ENCODE data around the gene PALD1.

Gene PALD1

GRCh38 chr10:70458329-70459060 is 20.1 kb upstream of the PALD1 start:
- no peak for DNase-seq

DNA sequence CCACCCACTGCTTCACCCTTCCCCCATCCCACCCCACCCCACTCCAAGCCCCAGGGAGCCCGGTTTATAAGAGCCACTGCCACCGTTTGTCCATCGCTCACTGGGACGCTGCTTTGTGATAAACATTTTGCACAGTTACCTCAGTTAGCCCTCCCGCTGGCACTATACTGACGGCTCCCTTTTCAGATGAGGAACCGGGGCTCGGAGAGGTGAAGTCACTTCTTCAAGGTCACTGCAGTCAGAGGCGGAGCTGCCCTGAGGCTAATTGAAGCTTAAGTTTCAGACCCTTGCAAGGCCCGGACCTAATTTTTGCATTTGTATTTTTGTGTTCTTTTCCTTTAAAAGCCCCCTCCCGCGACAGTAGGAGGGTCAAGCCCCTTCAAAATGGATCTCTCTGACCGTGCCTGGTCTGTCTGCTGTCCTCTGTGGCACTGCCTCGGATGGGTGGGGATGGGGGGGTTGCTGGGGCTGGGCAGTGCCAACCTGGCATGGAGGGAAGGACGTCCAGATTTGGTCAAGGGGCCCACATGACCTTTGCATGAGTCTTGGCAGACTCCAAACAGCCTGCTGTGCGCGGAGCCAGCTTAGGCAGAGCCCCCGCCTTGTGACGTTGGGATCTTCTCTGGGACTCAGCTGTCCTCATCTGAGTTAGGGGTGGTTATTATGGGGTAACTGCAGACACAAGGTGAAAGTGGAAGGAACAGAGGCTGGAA is 19.4 kb upstream of the PALD1 start:
- no peak for DNase-seq

DNA sequence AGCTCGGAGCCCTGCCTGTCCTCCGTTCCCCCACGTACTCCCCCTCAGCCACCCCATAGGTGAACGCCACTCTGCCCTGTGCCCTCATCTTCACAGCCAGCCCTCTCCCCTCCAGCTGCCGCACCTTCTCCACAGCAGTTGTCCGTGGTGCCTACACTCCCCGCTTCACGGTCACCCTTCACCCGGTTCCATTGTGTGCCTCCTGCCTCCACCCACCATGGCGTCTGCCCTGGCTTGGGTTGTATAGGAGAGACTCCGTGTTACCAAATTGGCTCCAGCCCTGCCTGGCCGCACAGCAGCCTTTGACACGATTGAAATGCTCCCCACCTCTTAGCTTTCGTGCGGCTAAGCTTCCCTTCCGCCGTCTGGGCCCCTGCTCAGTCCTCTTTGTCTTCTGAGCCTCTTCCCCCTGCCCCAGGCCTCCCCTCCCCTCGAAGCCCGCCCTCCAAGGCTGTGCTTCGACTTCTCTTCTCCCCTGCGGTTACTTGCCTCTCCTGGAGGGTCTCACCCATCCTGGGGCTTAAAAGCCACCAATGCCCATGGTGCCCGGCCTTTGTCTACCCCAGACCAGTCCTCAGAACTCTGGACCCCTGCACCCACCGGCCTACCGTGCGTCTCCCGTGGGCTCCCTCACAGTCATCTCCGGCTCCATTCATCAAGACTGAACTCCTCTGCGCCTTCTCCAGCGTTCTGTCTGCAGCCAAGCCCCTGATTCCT is 18.6 kb upstream of the PALD1 start:
- DNase-seq, result no peak

GRCh38 chr10:70461397-70462348 is 16.9 kb upstream of the PALD1 start:
- DNase-seq, result no peak

DNA sequence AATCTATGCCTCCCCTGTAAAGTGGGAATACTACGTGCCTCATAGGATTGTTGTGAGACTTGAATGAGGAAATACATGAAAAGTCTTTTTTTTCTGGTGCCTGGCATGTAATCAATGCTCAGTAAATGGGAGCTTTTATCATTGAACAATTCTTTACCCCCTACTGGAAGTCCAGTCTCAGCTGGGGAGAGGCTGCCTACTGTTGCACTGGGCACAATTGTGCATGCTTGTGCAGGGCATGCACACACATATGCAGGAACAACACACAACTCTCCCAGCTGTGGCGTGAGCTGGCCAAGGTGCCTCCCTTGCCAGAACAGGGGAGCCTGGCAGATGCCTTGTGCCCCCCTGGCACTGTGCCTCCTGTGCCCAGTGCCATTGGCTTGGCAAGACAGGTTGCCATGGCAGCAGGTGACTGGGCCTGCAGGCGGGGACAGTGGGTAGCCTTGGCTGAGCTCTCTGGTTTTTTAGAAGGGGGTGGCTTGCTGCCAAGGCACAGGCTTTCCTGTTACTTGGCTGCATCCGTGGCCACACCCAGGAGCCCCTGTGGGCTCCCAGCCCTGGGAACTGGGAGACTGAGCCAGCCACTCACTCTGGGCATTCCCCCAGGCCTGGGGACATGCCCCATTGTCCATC is 16.1 kb upstream of the PALD1 start:
- DNase-seq, result no peak

DNA sequence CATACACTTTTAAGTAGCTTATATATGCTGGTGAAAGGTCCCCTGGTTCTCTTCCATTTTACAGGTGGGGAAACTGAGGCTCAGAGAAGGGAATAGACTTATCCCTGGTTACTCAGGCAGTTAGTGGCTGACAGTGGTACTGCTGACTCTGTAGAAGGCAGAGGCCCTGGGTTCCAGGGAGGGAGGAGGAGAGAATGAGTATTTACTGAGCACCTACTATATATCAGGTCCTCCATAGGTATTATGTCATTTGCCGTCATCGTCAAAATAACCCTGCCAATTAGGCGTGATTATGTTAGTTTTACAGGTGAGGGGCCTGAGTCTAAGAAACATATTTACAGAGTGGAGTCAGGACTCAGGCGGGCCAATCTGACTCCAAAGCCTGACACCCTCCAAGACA is 13.3 kb upstream of the PALD1 start:
- no peak for DNase-seq

DNA sequence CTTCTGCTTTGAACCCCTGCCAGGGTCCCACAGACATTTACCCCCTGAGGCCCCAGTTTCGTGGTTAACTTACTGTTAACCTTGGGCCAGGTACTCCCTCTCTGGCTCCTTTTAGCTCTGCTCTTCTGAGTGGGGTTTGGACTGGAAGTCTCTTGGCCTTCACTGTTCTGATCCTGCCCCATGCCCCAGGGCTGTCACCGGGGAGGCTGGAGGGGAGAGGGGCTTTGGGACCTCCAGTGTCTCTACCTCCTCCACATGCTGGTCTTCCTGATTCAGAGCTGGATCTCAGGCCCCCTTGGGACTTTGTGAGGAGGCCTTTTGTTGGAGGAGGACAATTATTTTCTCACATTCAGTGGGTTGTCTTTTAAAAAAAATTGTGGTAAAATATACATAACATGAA is 12.7 kb upstream of the PALD1 start:
- no peak for DNase-seq

- no peak for DNase-seq
These were observed 11.6 kb upstream of the PALD1 start for GRCh38 chr10:70466951-70467350.

- no peak for DNase-seq
These were observed 5.6 kb upstream of the PALD1 start for GRCh38 chr10:70472799-70473454.

GRCh38 chr10:70474780-70475179 is 3.8 kb upstream of the PALD1 start:
- no peak for DNase-seq

GRCh38 chr10:70475661-70476060 is 2.9 kb upstream of the PALD1 start:
- no peak for DNase-seq

GRCh38 chr10:70476249-70477035 is 2.1 kb upstream of the PALD1 start:
- DNase-seq, result no peak

- no peak for DNase-seq
These were observed 855 bp upstream of the PALD1 start for GRCh38 chr10:70477661-70478162.

DNA sequence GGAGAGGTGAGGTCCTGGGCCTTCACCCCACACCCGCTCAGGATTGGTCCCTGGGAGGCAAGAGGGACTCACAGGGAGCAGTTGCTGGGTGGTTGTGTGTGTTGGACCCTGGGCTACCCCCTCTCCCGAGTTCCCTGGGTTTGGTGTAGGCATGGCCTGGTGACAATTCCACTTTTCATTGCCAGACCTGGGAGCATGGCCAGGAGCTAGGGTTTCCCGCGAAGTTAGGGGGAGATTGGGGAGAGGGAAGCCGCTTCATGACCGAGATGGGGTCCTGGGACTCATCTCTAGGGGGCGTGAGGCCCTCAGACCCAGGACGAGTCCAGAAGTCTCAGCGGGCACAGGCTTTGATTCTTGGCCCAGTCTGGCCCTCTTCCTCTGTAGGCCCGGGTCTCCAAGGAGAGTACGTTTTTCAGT is 606 bp downstream of the PALD1 start:
- no peak for DNase-seq

DNA sequence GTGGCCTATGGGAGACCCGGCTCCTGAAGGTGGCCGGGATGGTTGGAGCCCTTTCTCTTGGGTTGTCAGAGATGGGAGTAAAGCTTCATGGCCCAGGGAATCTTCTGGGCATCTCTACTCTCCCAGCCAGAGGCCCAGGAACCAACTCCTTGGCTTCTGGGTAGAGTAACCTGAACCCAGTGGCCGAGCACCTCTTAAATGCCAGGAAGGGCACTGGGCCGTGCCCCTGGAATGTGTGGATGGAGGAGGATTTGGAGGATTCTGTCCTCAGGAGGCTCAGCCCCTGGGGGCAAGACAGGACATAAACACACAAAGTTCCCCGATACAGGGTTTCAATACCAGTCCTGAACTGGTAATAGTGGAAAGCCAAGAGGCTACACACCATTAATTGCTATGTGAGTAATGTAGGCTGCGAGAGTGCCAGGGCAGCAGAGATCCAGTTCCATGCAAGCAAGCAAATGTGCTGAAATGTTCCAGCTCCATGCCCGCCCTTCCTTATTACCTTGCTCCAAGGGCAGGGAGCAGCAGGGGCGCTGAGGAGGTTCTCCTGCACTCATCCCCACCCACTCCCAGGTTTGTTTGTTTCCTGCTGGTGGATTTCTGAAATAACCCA is 1.2 kb downstream of the PALD1 start:
- no peak for DNase-seq

- DNase-seq, result no peak
These were observed 1.8 kb downstream of the PALD1 start for GRCh38 chr10:70480239-70480861.

GRCh38 chr10:70481105-70481504 is 2.5 kb downstream of the PALD1 start:
- no peak for DNase-seq

- no peak for DNase-seq
These were observed 3.4 kb downstream of the PALD1 start for GRCh38 chr10:70481831-70482530.
